GM12801 (cell line): ENCODE data around the gene GSTM5.

ENCODE experiments used
- CTCF ChIP-seq: IDR thresholded peaks from one replicate; pipeline ENCODE4 v1.5.1; 2011; ENCODE audit warnings: control low read depth; ENCODE audit not compliant: insufficient read length; ENCODE audit errors: extremely low read depth

GSTM5 gene

GRCh38 chr1:109764561-109765482 is 52.8 kb downstream of the GSTM5 start:
- TF ChIP-seq CTCF = no peak

GRCh38 chr1:109765483-109765815 is 53.4 kb downstream of the GSTM5 start:
- no peak for TF ChIP-seq CTCF

- TF ChIP-seq CTCF = no peak
Measured at GRCh38 chr1:109765896-109766615, 54.0 kb downstream of the GSTM5 start.
